ENCODE results near the gene NMU. TPM values are rescaled to one million over a fixed set of nuclear protein-coding genes. Genes with fewer than 3 reads are reported as not detected.
"Not testable (repeated sequence)": the region's sequence is repeated elsewhere in the genome, so short reads cannot be mapped to it uniquely, and the experiment has no call there.

Gene NMU, protein sequence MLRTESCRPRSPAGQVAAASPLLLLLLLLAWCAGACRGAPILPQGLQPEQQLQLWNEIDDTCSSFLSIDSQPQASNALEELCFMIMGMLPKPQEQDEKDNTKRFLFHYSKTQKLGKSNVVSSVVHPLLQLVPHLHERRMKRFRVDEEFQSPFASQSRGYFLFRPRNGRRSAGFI
- total RNA-seq: not detected

DNA sequence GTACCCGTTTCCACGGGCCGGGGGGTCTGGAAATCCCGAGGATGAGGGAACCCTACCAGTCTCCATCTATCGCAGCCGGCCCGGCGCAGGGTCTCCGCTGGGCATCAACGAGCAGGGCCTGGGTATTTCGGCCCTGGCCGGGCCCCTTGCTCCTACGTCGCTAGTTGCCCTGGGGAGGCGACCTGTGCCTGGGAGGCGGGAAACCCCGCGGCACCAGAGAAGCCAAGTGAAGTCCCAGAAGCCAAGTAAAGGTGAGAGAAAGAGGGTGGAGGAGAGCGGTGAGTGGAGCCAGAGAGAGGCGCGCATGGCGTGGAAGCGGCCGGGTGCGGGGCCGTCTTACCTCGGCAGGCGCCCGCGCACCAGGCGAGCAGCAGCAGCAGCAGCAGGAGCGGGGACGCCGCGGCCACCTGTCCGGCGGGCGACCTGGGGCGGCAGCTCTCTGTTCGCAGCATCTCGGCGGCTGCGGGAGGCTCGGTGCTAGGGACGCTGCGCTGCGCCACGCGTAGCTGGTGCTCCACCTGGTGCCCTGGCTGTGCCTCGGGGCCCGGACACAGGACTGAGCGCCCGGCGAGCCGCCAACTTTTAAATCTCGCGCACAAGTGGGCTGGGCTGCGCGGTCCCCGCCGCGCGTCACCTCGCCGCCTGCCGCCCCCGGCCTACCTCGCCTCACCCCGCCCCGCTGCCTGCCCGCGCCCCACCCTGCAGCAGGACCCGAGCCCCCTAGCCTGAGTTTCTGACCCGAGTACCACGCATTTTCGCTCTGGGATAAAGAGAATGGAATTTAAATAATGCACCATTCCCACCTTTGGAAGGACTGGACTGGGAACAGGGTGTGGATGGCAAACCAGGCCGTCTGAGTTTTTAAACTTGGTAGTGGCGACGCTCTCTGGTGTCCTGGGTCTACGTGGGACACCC lies at the start of gene NMU:
NMU (minus strand) TSS at position 558 of the 915 bp plus-strand sequence; CDS start at position 452, 106 bp downstream.
- intact Hi-C loops (cut with DNase I): no loop called here
- DNase-seq (ENCODE audit: low spot score) (peak; percentile 56), ATAC-seq (no peak)

DNA sequence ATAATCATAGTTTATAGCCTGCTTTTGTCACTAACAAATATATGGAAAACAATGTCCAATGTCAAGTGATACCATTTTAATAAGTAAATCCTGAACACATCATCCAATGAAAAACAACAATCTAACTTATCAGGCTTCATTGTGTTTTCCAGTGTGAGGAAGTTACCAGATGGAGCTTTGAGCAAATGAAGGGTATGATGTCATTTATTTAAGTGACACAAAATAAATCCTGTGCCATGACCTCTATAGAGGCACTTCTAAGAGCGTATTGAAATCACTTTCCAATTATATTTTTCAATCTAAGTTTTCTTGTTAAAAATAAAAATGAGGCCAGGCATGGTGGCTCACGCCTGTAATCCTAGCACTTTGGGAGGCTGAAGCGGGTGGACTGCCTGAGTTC lies 48.2 kb upstream of the NMU start:
- ATAC-seq: no peak
- DNase-seq (ENCODE audit: low spot score): no peak
- intact Hi-C loops (cut with DNase I): no loop called here

- intact Hi-C loops (cut with DNase I); ATAC-seq; DNase-seq (ENCODE audit: low spot score): not testable (repeated sequence)
Observed at GRCh38 chr4:55682797-55683196, 46.7 kb upstream of the NMU start.

GRCh38 chr4:55682295-55682694 lies 46.2 kb upstream of the NMU start:
- ATAC-seq (no peak), DNase-seq (ENCODE audit: low spot score) (no peak)
- intact Hi-C loops (cut with DNase I): no loop called here

GRCh38 chr4:55681430-55681829 lies 45.3 kb upstream of the NMU start:
- ATAC-seq (no peak), DNase-seq (ENCODE audit: low spot score) (no peak)
- intact Hi-C loops (cut with DNase I): no loop called here

- ATAC-seq: no peak
Observed at GRCh38 chr4:55675196-55675793, 39.2 kb upstream of the NMU start.

DNA sequence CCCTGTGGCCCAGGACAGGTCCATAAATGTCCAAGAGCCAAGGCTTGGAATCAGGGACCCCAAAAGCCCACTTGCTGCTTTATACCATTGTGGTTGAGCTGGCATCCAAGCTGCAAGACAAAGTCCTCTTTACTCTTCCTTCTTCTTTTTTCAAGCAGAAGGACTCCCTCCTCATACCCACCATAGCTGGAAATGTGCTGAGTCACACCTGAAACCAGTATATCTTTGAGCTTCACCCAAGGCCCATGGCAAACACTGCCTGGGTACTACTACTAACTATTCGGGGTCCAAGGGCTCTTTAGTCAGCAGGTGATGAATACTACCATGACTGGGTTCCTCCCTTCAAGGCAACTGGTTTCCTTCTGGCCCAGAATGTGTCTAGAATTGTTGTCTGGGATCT lies 37.3 kb upstream of the NMU start:
- DNase-seq (ENCODE audit: low spot score) (no peak), ATAC-seq (no peak)
- intact Hi-C loops (cut with DNase I): no loop called here

More at GRCh38 chr4:55675196-55675793, 39.2 kb upstream of the NMU start:
- no peak for DNase-seq (ENCODE audit: low spot score)
- intact Hi-C loops (cut with DNase I): no loop called here

GRCh38 chr4:55671667-55672066 lies 35.6 kb upstream of the NMU start:
- intact Hi-C loops (cut with DNase I): no loop called here
- DNase-seq (ENCODE audit: low spot score): no peak
- ATAC-seq: no peak

DNA sequence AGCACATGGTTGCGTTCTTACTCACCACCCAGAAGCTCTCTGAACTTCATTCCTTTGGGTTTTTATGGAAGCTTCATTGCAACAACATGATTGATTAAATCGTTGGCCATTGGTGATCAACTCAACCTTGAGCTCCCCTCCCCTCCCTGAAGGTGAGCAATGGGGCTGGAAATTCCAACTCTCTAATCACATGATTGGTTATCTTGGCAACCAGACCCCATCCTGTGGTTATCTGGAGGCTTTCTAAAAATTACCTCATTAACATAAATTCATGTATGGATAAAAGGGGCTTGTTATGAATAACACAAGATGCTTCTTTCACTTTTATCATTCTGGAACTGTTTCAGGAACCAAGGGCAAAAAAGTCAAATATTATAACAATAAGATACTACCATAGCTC lies 34.6 kb upstream of the NMU start:
- intact Hi-C loops (cut with DNase I): no loop called here
- ATAC-seq: no peak
- no peak for DNase-seq (ENCODE audit: low spot score)

DNA sequence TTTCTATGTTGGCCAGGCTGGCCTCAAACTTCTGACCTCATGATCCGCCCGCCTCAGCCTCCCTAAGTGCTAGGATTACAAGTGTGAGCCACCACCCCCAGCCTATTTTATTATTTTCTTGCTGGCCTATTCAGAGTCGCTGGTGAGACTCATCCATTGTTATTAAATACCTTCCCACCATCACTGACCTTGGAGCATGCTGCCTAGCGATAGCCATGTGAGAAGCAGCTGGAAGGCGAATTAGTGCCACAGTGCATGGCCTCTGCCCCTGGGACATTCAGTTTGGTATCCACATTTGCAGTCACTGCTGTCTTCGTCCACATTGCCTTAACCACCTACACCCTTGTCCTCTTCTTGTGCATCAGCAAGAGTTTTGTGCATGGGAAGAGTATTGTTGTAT lies 32.4 kb upstream of the NMU start:
- DNase-seq (ENCODE audit: low spot score): no peak
- intact Hi-C loops (cut with DNase I): no loop called here
- ATAC-seq: no peak

DNA sequence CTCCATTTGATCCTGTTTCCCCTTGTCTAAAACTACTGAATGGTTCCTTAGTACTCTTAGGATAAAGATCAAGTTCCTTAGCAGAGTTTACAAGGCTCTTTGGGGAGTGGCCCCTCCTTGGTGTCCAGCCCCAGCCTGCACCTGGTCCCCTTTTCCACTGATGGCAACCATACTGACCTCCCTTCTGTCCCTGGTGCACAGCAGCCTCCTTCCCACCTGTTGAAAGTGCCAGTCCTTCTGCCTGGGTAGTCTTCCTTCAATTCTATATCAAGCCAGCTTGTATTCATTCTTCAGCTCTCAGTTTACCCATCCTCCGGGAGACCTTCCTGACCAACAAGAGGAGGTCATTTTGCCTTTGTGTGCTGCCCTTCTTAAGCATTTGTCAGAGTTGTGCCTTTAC lies 30.4 kb upstream of the NMU start:
- ATAC-seq: no peak
- intact Hi-C loops (cut with DNase I): no loop called here
- DNase-seq (ENCODE audit: low spot score): no peak

DNA sequence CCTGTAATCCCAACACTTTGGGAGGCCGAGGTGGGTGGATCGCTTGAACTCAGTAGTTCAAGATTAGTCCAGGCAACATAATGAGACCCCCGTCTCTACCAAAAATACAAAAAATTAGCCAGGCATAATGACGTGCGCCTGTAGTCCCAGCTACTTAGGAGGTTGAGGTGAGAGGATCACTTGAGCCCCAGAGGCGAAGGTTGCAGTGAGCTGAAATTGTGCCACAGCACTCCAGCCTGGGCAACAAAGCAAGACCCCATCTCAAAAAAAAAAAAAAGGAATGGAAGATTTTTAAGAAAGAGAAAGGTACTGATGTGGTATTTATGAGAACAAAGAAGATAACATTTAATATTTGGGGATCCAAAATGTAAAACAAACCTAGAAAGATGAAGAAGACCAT lies 27.0 kb upstream of the NMU start:
- DNase-seq (ENCODE audit: low spot score) (no peak), ATAC-seq (no peak)
- intact Hi-C loops (cut with DNase I): no loop called here

DNA sequence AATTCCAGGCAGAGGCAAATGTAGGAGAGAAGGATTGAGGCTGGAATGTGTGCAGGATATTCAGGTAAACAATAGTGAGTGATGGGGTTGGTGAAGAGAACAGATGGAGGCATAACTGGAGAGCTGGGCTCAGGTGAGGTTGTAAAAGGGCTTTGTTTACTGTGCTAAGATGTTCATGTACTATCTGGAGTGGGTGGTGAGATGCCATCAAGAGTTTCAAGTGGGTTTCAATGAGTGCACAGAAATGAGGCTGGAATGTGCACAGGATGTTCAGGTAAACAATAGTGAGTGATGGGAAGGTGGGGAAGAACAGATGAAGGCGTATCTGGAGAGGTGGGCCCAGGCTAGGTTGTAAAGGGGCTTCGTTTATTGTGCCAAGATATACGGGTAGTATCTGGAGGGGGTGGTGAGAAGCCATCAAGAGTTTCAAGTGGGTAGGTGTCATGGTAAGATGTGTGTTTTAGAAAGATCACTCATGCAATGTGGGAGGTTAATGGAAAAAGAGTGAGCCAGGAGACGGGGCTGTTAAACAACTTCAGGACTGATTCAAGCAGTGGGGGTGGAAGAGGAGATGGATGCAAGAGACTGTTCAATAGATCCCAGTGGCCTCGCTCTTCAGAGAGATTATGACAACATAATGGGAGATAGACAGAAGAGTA lies 25.4 kb upstream of the NMU start:
- no peak for DNase-seq (ENCODE audit: low spot score)
- no peak for ATAC-seq
- intact Hi-C loops (cut with DNase I): no loop called here

DNA sequence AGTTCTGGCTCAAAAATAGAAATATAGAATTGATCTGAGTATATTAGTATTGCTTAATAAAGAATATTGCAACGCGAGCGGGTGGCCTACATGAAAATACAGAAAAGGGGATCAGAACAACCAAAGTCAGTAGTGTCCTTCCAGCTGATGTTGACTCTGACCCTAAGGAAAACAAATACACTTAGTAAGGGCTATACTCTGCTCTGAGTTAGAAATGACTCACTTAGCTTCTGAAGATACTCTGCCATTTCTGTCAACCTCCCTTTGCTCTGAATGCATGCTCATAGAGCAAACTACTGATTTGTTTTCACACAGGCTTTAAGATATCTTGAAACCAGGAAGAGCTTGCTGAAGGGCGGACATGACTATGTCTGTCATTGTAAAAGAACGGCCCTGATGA lies 22.6 kb upstream of the NMU start:
- ATAC-seq: no peak
- no peak for DNase-seq (ENCODE audit: low spot score)
- intact Hi-C loops (cut with DNase I): no loop called here

- intact Hi-C loops (cut with DNase I): no loop called here
- DNase-seq (ENCODE audit: low spot score): no peak
- ATAC-seq: no peak
Observed at GRCh38 chr4:55654131-55654530, 18.0 kb upstream of the NMU start.

DNA sequence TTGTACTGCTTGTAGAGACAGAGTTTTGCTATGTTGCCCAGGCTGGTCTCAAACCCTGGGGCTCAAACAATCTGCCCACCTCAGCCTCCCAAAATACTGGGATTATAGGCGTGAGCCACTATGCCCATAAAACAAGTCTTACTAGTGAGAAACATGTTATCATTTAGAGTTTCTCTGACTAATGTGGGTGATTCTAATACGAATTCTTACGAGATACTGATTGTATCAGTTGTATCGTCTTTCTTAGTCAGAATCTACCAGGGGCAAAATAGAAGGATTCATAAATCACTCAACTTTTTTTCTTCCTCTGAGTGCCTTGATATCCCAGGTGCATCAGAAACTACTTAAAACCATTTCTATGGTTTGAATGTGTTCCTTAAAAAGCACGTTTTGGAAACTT lies 14.4 kb upstream of the NMU start:
- intact Hi-C loops (cut with DNase I): no loop called here
- ATAC-seq (no peak), DNase-seq (ENCODE audit: low spot score) (no peak)

DNA sequence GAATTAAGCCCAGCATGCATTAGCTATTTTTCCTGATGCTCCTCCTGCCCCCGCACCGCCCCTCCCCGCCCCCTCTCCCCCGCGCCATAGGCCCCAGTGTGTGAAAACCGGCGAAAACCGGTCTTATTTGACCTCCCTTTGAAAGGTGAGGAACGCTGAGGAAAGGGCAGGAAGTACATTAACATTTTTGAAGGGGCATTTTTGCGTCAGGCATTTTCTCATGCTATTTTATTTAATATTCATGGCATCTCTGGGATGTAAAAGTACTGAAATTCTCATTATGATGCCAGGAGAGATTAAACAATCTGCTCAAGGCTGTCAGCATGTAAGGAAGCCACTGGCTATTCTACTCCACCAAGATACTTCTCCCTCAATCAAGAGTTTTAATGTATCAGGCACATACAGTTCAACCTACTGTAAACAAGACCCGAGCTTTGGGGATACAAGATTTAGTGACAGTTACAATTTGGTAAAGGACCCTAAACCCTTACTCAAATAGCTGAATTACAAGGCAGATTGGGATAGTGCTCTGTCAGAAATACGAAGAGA lies 1.2 kb upstream of the NMU start:
- intact Hi-C loops (cut with DNase I): no loop called here

DNA sequence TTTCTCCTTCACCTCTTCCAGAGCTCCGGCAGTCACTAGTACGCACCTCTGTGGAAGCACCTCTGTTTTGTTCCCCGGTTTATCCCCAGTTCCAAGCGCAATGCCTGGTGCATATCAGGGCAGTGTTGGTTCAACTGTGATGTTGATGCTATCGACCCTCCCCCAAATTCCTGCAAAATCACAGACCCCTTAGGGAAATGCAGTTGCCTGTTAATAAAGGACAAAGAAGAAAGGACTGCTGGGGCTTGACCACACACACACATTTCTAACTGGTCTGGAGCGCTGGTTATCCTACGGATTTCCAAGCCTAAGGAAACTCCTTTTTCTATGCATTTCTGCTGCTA lies 530 bp upstream of the NMU start:
- DNase-seq (ENCODE audit: low spot score) (no peak), ATAC-seq (no peak)
- intact Hi-C loops (cut with DNase I): no loop called here

More for the DNA sequence above, 1.2 kb upstream of the NMU start:
- no peak for DNase-seq (ENCODE audit: low spot score)
- ATAC-seq: no peak

DNA sequence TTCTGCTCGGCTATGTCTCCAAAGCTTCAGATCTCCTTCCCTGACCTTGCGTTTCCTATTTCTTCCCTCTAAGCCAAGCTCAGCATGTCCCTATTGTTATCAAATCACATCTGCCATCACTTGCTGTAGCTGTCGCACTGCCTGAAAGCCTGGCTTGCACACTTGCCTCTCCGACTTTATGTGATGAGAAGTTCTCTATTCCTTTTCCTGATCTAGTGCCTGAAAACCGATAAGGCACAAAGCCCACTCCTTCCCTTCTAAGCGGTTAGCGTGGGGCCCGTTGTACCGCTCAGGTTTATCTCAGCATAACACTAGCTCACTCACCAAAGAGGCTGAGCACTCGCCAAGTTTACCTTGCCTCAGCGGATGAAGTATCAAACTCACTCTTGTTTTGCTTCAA lies 816 bp downstream of the NMU start:
- DNase-seq (ENCODE audit: low spot score) (no peak), ATAC-seq (no peak)
- intact Hi-C loops (cut with DNase I): no loop called here

All from sciatic nerve (tissue), 2 donors.